Peyer's patch (tissue), 4 donors: ENCODE measurements around the gene LMBRD1. TPM values are rescaled to one million over a fixed set of nuclear protein-coding genes. Genes with fewer than 3 reads are reported as not detected.

Experiments used
- DNase-seq, 3 donors: peaks; one replicate each; pipeline ENCODE4 v3.0.0-alpha.2; 2017 to 2019
- H3K27ac ChIP-seq, 4 donors: fragments of 200-600 bp; sonication (generic); one replicate each; pipeline ENCODE4 v1.5.1; 2016 to 2019
- H3K27me3 ChIP-seq, 2 donors: fragments of 200-600 bp; sonication (generic); one replicate each; pipeline ENCODE4 v1.5.1; 2019
- H3K36me3 ChIP-seq, 3 donors: fragments of 200-600 bp; sonication (generic); one replicate each; pipeline ENCODE4 v1.5.1; 2016 to 2019
- H3K4me1 ChIP-seq, 4 donors: fragments of 200-600 bp; sonication (generic); one replicate each; pipeline ENCODE4 v1.5.1; 2016 to 2019
- H3K4me3 ChIP-seq, 4 donors: fragments of 200-600 bp; sonication (generic); 1 replicate in 3 of 4; 2 replicates in 1 of 4; pipeline ENCODE4 v1.5.1; 2016 to 2019; ENCODE audit warnings: mild to moderate bottlenecking in 1 of 4
- H3K9me3 ChIP-seq, 4 donors: fragments of 200-600 bp; sonication (generic); one replicate each; pipeline ENCODE4 v1.5.1; 2016 to 2019; ENCODE audit warnings: mild to moderate bottlenecking in 1 of 4
- POLR2A ChIP-seq, 2 donors: fragments of 450-650 bp; IDR thresholded peaks; one replicate each; pipeline ENCODE4 v1.5.1; 2017; ENCODE audit warnings: antibody characterized with exemption in 2 of 2, mild to moderate bottlenecking in 2 of 2, moderate library complexity in 2 of 2
- total RNA-seq, 4 donors: library from RNA; depleted of rRNA; stranded (reverse); fragments of >200 nt; gene quantifications; one replicate each; pipeline ENCODE4 v1.1.0, GENCODE V29; 2016
- TF ChIP-seq, protein P1 (sequence below), 6 experiments: fragments of 450-650 bp in 4 of 6; fragments of 200-600 bp in 2 of 6; sonication (generic) in 1 of 6; IDR thresholded peaks; one replicate each; pipeline ENCODE4 v1.5.1; 2017 to 2019; ENCODE audit warnings: antibody characterized with exemption in 6 of 6, mild to moderate bottlenecking in 3 of 6, moderate library complexity in 1 of 6

Gene LMBRD1
- 100 to 1,000 TPM in 1 of 4 donors, 10 to 100 TPM in 3; 31.4 to 103 (median 61.0) TPM for total RNA-seq

GRCh38 chr6:69796642-69797390 lies at the start of gene LMBRD1:
Gene LMBRD1, minus strand, starts transcription at chr6:69797010. Its CDS starts 129 bp downstream, at chr6:69796881.
- H3K27me3 ChIP-seq = no peaks in the 10 kb centered on the region
- H3K9me3 ChIP-seq = no peaks in the 10 kb centered on the region
- peak; percentile 99 for DNase-seq
- peak within 1 kb of the TSS; percentile 66 to 87 (median 80) for H3K4me3 ChIP-seq
- H3K27ac ChIP-seq = peak within 1 kb of the TSS; percentile 93 to 98 (median 96)
- peaks cover 0 to 9% (median under 1%) of the 10 kb centered on the region in 4 donors for H3K4me1 ChIP-seq
- TF ChIP-seq, protein P1, sequence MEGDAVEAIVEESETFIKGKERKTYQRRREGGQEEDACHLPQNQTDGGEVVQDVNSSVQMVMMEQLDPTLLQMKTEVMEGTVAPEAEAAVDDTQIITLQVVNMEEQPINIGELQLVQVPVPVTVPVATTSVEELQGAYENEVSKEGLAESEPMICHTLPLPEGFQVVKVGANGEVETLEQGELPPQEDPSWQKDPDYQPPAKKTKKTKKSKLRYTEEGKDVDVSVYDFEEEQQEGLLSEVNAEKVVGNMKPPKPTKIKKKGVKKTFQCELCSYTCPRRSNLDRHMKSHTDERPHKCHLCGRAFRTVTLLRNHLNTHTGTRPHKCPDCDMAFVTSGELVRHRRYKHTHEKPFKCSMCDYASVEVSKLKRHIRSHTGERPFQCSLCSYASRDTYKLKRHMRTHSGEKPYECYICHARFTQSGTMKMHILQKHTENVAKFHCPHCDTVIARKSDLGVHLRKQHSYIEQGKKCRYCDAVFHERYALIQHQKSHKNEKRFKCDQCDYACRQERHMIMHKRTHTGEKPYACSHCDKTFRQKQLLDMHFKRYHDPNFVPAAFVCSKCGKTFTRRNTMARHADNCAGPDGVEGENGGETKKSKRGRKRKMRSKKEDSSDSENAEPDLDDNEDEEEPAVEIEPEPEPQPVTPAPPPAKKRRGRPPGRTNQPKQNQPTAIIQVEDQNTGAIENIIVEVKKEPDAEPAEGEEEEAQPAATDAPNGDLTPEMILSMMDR (IDR thresholded peaks at IDR 0.05) = peak; percentile 80 to 99 (median 94)
- peak in 1 of 2 donors; percentile 39 for TF ChIP-seq POLR2A (IDR thresholded peaks at IDR 0.05)
- no peaks in the 10 kb centered on the region for H3K36me3 ChIP-seq

- Histone ChIP-seq H3K4me3 (no peak overlapping the region), H3K27ac (no peak overlapping the region), H3K36me3 (no peaks in the 10 kb centered on the region), H3K4me1 (no peaks in the 10 kb centered on the region), H3K27me3 (no peaks in the 10 kb centered on the region), H3K9me3 (no peaks in the 10 kb centered on the region)
- no peak for DNase-seq
- TF ChIP-seq, protein P1 (IDR thresholded peaks at IDR 0.05) = no peak
- no peak for TF ChIP-seq POLR2A (IDR thresholded peaks at IDR 0.05)
Measured at GRCh38 chr6:69846312-69846711, 49.5 kb upstream of the LMBRD1 start.

DNA sequence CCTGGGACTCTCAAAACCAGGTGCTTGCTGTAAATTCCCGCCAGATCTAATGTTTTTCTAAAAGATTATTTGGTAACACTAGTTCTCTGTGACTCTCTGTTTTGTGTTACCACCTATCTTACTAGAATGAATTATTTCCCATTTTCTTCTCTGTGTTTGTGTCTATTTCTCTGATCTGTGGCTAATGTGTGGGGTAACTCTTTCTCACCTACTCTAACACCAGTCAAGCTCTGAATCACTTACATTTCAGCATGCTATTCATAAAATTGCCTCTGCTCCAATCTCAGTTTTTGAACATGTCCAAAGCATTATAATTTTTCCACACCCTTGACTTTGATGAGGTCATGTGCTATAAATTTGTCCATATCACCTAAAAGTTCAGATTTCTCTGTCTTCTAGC lies 46.4 kb upstream of the LMBRD1 start:
- Histone ChIP-seq H3K36me3 (no peaks in the 10 kb centered on the region), H3K9me3 (no peaks in the 10 kb centered on the region), H3K4me3 (no peak overlapping the region), H3K27ac (no peak overlapping the region), H3K27me3 (no peaks in the 10 kb centered on the region), H3K4me1 (no peaks in the 10 kb centered on the region)
- TF ChIP-seq POLR2A (IDR thresholded peaks at IDR 0.05) = no peak
- TF ChIP-seq, protein P1 (IDR thresholded peaks at IDR 0.05) = no peak
- DNase-seq = no peak

GRCh38 chr6:69841862-69842261 lies 45.1 kb upstream of the LMBRD1 start:
- TF ChIP-seq, protein P1 (IDR thresholded peaks at IDR 0.05) = no peak
- no peak for TF ChIP-seq POLR2A (IDR thresholded peaks at IDR 0.05)
- DNase-seq = no peak
- no peaks in the 10 kb centered on the region for H3K9me3 ChIP-seq
- H3K4me1 ChIP-seq = no peaks in the 10 kb centered on the region
- H3K36me3 ChIP-seq = no peaks in the 10 kb centered on the region
- no peak overlapping the region for H3K4me3 ChIP-seq
- no peak overlapping the region for H3K27ac ChIP-seq
- no peaks in the 10 kb centered on the region for H3K27me3 ChIP-seq

GRCh38 chr6:69835414-69836179 lies 38.8 kb upstream of the LMBRD1 start:
- H3K9me3 ChIP-seq = no peaks in the 10 kb centered on the region
- no peaks in the 10 kb centered on the region for H3K27me3 ChIP-seq
- no peak overlapping the region for H3K4me3 ChIP-seq
- H3K4me1 ChIP-seq = no peaks in the 10 kb centered on the region
- DNase-seq = peak in 1 of 3 donors; percentile 49
- no peak overlapping the region for H3K27ac ChIP-seq
- TF ChIP-seq, protein P1 (IDR thresholded peaks at IDR 0.05) = peak; percentile 60 to 75 (median 64)
- TF ChIP-seq POLR2A (IDR thresholded peaks at IDR 0.05) = no peak
- no peaks in the 10 kb centered on the region for H3K36me3 ChIP-seq
